Esophagus muscularis mucosa (tissue), 4 donors: ENCODE results near the gene TAS2R50. TPM values are rescaled to one million over a fixed set of nuclear protein-coding genes. Genes with fewer than 3 reads are reported as not detected.
A peak's percentile ranks its signal among the peaks of the same experiment; 100 is the strongest.

Source experiments
- DNase-seq: peaks from one replicate; pipeline ENCODE4 v3.0.0-alpha.2; 2017; ENCODE audit errors: extremely low spot score
- H3K27ac ChIP-seq, 4 donors: fragments of 200-600 bp; sonication (generic); replicated peaks in 1 of 4; 1 replicate in 3 of 4; 2 replicates in 1 of 4; pipeline ENCODE4 v1.5.1; 2016 to 2019; ENCODE audit warnings: mild to moderate bottlenecking in 1 of 4
- H3K27me3 ChIP-seq, 4 donors: fragments of 200-600 bp; sonication (generic); one replicate each; pipeline versions ENCODE4 v1.5.1 to v1.6.0; 2016 to 2019
- H3K36me3 ChIP-seq, 4 donors: fragments of 200-600 bp; sonication (generic); one replicate each; pipeline ENCODE4 v1.5.1; 2016 to 2019
- H3K4me1 ChIP-seq, 4 donors: fragments of 200-600 bp; sonication (generic); one replicate each; pipeline ENCODE4 v1.5.1; 2016 to 2019
- H3K4me3 ChIP-seq, 4 donors: fragments of 200-600 bp; sonication (generic); 1 replicate in 2 of 4; 2 replicates in 2 of 4; pipeline ENCODE4 v1.5.1; 2016 to 2019; ENCODE audit warnings: mild to moderate bottlenecking in 4 of 4, moderate library complexity in 1 of 4
- H3K9me3 ChIP-seq, 4 donors: fragments of 200-600 bp; sonication (generic); 1 replicate in 3 of 4; 2 replicates in 1 of 4; pipeline ENCODE4 v1.5.1; 2016 to 2019
- EP300 ChIP-seq: sonication (generic); formaldehyde crosslinking; IDR thresholded peaks from one replicate; pipeline ENCODE4 v1.6.1; 2017; ENCODE audit warnings: antibody characterized with exemption
- POLR2A ChIP-seq: fragments of 450-650 bp; IDR thresholded peaks from one replicate; pipeline ENCODE4 v1.6.1; 2017; ENCODE audit warnings: antibody characterized with exemption, moderate library complexity, mild to moderate bottlenecking, low read depth
- POLR2AphosphoS5 ChIP-seq, 2 donors: sonication (generic); formaldehyde crosslinking; IDR thresholded peaks; one replicate each; pipeline ENCODE4 v1.6.1; 2017; ENCODE audit warnings: antibody characterized with exemption in 2 of 2
- WGBS: methylation state at CpG from one replicate; pipeline ENCODE4 v1.1.5; 2018; 5-methylcytosine and 5-hydroxymethylcytosine counted together
- intact Hi-C: fragments of 100-400 bp; cut with DNase I; formaldehyde crosslinking; loops from one replicate; pipeline ENCODE4 v1.15.1; 2023
- total RNA-seq, 4 donors: library from RNA; depleted of rRNA; stranded (reverse); fragments of >200 nt; gene quantifications; one replicate each; pipeline versions ENCODE4 v1.1.0 to v1.2.1, GENCODE V29; 2016
- TF ChIP-seq, protein P1 (sequence below), 3 experiments: fragments of 200-600 bp in 2 of 3; fragments of 450-650 bp in 1 of 3; sonication (generic) in 2 of 3; IDR thresholded peaks; one replicate each; pipeline ENCODE4 v1.5.1; 2017 to 2019; ENCODE audit warnings: antibody characterized with exemption in 3 of 3, mild to moderate bottlenecking in 2 of 3, moderate library complexity in 1 of 3

TAS2R50 gene
- total RNA-seq, 4 donors from 2014 or later = 0.99 to 4.2 (median 1.3) TPM

DNA sequence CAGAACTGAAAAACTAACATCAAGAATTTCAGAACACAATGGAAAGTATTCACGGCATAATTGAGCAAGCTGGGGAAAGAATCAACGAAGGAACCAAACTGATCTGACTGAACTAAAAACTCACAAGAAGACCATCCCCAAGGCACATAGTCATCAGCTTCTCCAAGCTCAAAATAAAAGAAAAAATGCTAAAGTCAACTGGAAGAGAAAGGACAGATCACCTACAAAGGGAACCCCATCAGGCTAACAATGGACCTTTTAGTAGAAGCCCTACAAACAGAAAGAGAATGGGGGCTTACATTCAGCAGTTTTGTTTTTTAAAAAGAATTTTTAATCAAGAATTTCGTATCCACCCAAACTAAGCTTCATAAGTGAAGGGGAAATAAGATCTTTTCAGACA lies 11.7 kb downstream of the TAS2R50 start:
- Histone ChIP-seq H3K4me1 (no peaks in the 10 kb centered on the region), H3K27ac (no peak overlapping the region), H3K4me3 (no peak overlapping the region), H3K9me3 (no peaks in the 10 kb centered on the region), H3K36me3 (no peaks in the 10 kb centered on the region), H3K27me3 (no peaks in the 10 kb centered on the region)
- WGBS = 87% methylated on average over 3 of the region's 3 CpGs
- TF ChIP-seq EP300 (no peak), POLR2A (no peak), POLR2AphosphoS5 (IDR thresholded peaks at IDR 0.05) (no peak)
- TF ChIP-seq, protein P1, sequence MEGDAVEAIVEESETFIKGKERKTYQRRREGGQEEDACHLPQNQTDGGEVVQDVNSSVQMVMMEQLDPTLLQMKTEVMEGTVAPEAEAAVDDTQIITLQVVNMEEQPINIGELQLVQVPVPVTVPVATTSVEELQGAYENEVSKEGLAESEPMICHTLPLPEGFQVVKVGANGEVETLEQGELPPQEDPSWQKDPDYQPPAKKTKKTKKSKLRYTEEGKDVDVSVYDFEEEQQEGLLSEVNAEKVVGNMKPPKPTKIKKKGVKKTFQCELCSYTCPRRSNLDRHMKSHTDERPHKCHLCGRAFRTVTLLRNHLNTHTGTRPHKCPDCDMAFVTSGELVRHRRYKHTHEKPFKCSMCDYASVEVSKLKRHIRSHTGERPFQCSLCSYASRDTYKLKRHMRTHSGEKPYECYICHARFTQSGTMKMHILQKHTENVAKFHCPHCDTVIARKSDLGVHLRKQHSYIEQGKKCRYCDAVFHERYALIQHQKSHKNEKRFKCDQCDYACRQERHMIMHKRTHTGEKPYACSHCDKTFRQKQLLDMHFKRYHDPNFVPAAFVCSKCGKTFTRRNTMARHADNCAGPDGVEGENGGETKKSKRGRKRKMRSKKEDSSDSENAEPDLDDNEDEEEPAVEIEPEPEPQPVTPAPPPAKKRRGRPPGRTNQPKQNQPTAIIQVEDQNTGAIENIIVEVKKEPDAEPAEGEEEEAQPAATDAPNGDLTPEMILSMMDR (IDR thresholded peaks at IDR 0.05) = no peak
- intact Hi-C loops = no loop called here
- no peak for DNase-seq

DNA sequence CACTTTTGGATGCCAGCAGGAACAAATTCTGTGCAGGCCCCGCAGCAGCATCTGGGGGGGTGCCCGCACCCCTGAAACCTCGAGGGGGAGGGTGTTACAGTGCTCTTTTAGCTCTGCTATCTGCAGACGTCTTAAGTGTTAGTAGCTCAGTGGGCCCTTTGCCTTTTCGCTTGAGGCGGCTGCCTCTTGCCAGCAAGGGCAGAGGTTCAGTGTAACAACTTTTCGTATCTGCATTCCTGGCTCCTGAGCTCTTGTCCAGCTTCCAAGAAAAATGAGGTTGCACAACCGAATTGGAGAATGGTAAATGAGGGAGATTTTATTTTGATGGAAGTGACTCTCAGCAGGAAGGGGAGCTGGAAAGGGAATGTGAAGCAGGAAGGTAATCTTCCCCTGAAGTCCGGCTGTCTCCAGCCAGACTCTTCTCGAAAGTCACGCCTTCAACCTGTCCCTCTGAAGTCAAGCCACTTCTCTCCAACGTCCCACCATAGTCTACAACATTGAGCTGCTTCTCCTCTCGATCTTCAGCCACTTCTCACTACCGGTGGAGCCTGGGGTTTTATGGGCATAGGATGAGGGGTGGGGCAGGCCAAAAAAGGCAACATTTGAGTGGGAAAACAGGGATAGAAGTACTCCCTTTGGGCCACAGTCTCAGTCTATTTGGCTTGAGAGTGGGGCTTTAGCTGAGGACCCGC lies 17.8 kb downstream of the TAS2R50 start:
- H3K36me3 ChIP-seq = no peaks in the 10 kb centered on the region
- intact Hi-C loops = no loop called here
- peaks cover 5 to 10% (median 9%) of the 10 kb centered on the region in 4 donors for H3K4me1 ChIP-seq
- H3K27ac ChIP-seq = peak overlapping the region in 1 of 4 donors; percentile 12
- H3K4me3 ChIP-seq = no peak overlapping the region
- TF ChIP-seq POLR2A (no peak), EP300 (no peak), POLR2AphosphoS5 (IDR thresholded peaks at IDR 0.05) (no peak)
- TF ChIP-seq, protein P1 (IDR thresholded peaks at IDR 0.05) = no peak
- no peak for DNase-seq
- WGBS = 71% methylated on average over 13 of the region's 15 CpGs
- H3K27me3 ChIP-seq = no peaks in the 10 kb centered on the region
- no peaks in the 10 kb centered on the region for H3K9me3 ChIP-seq

DNA sequence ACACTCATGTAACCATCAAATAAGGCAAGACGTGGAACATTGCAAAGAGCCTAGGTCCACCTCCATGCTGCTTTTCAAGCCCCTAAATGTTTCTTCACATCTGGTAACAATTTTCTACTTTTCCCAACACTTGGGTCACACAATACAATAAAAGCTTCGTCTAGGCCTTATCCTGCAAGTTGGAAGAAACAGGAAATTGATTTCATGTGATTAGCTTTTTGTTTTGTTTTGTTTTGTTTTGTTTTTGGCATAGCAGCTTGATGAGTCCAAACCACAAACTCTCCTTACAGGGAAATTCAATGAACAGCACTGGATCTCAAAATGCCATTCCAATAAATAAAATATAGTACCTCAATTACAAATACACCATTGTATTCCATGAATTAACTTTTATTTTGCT lies 19.3 kb downstream of the TAS2R50 start:
- DNase-seq = no peak
- 79% methylated on average over 2 of the region's 2 CpGs for WGBS
- intact Hi-C loops = no loop called here

GRCh38 chr12:10966314-10966713 lies 20.4 kb downstream of the TAS2R50 start:
- DNase-seq = no peak
- Histone ChIP-seq H3K27me3 (no peaks in the 10 kb centered on the region), H3K27ac (no peak overlapping the region), H3K4me1 (peaks cover 5 to 10% (median 9%) of the 10 kb centered on the region in 4 donors), H3K9me3 (no peaks in the 10 kb centered on the region), H3K4me3 (no peak overlapping the region), H3K36me3 (peaks cover 0 to 3% (median 0%) of the 10 kb centered on the region in 4 donors)
- intact Hi-C loops = no loop called here
- TF ChIP-seq, protein P1 (IDR thresholded peaks at IDR 0.05) = no peak
- TF ChIP-seq EP300 = no peak
- no peak for TF ChIP-seq POLR2AphosphoS5 (IDR thresholded peaks at IDR 0.05)
- TF ChIP-seq POLR2A = no peak

More for the DNA sequence above, 19.3 kb downstream of the TAS2R50 start:
- H3K36me3 ChIP-seq = no peaks in the 10 kb centered on the region
- peaks cover 5 to 10% (median 9%) of the 10 kb centered on the region in 4 donors for H3K4me1 ChIP-seq
- H3K4me3 ChIP-seq = no peak overlapping the region
- TF ChIP-seq POLR2A = no peak
- no peak for TF ChIP-seq POLR2AphosphoS5 (IDR thresholded peaks at IDR 0.05)
- TF ChIP-seq, protein P1 (IDR thresholded peaks at IDR 0.05) = no peak
- no peak for TF ChIP-seq EP300
- no peaks in the 10 kb centered on the region for H3K9me3 ChIP-seq
- H3K27me3 ChIP-seq = no peaks in the 10 kb centered on the region
- no peak overlapping the region for H3K27ac ChIP-seq

GRCh38 chr12:10965476-10965875 lies 21.2 kb downstream of the TAS2R50 start:
- H3K4me3 ChIP-seq = no peak overlapping the region
- intact Hi-C loops = no loop called here
- H3K36me3 ChIP-seq = peaks cover 0 to 4% (median 0%) of the 10 kb centered on the region in 4 donors
- H3K4me1 ChIP-seq = peaks cover 5 to 10% (median 9%) of the 10 kb centered on the region in 4 donors
- H3K27ac ChIP-seq = no peak overlapping the region
- no peak for DNase-seq
- H3K9me3 ChIP-seq = no peaks in the 10 kb centered on the region
- no peaks in the 10 kb centered on the region for H3K27me3 ChIP-seq
- TF ChIP-seq POLR2AphosphoS5 (IDR thresholded peaks at IDR 0.05) = no peak
- TF ChIP-seq, protein P1 (IDR thresholded peaks at IDR 0.05) = no peak
- no peak for TF ChIP-seq EP300
- TF ChIP-seq POLR2A = no peak
- 100% methylated on average over 1 of the region's 1 CpG for WGBS
